Panc1 (cell line): Measurements from ENCODE around the gene GNAO1. TPM values are rescaled to one million over a fixed set of nuclear protein-coding genes. Genes with fewer than 3 reads are reported as not detected.

Source experiments
- ATAC-seq: fragments of 200-7000 bp; cut with Tn5 transposase; 2 replicates; pipeline ENCODE4 v1.9.1; 2020; ENCODE audit warnings: mild to moderate bottlenecking, moderate library complexity
- BruUV-seq: library from RNA; stranded (reverse); fragments of 400-500 nt; replicated peaks from 2 replicates; lab custom pipeline; 2021; lab: Mats Ljungman, UMichigan
- CTCF ChIA-PET: fragments of 300-600 bp; sonication (Branson Sonifier 250); formaldehyde crosslinking; loops from one replicate; lab custom pipeline; 2022; ENCODE audit warnings: antibody characterized with exemption; lab: Charles Lee
- POLR2A ChIA-PET: fragments of 300-600 bp; sonication (Branson Sonifier 250); formaldehyde crosslinking; loops from one replicate; lab custom pipeline; 2022; ENCODE audit warnings: antibody characterized with exemption; lab: Charles Lee
- DNase-seq: peaks from one replicate; pipeline ENCODE4 v3.0.0-alpha.2; 2010; ENCODE audit warnings: low read depth, low spot score
- H3K27ac ChIP-seq: 2 replicates; pipeline ENCODE4 v1.5.1; 2011; ENCODE audit warnings: mild to moderate bottlenecking, low read length, inconsistent platforms
- H3K27me3 ChIP-seq: fragments of 200-500 bp; sonication (Bioruptor generic); 2 replicates; pipeline ENCODE4 v1.6.0; 2014; ENCODE audit warnings: low read length, inconsistent platforms; ENCODE audit not compliant: control insufficient read depth, insufficient read depth
- H3K36me3 ChIP-seq: fragments of 200-500 bp; sonication (Bioruptor generic); 2 replicates; pipeline ENCODE4 v1.5.1; 2014; ENCODE audit warnings: inconsistent platforms, mild to moderate bottlenecking, low read length, moderate library complexity; ENCODE audit not compliant: control insufficient read depth, insufficient read depth
- H3K4me1 ChIP-seq: 2 replicates; pipeline ENCODE4 v1.5.1; 2011; ENCODE audit warnings: inconsistent platforms, mild to moderate bottlenecking, low read length, moderate library complexity; ENCODE audit not compliant: control insufficient read depth, insufficient read depth
- H3K4me3 ChIP-seq, 2 experiments: 2 replicates each; pipeline ENCODE4 v1.5.1; 2011 to 2012; ENCODE audit warnings: low read depth in 2 of 2, low read length in 2 of 2, mild to moderate bottlenecking in 2 of 2, inconsistent platforms in 1 of 2, moderate library complexity in 1 of 2
- H3K9me3 ChIP-seq: fragments of 200-500 bp; sonication (Bioruptor generic); 2 replicates; pipeline ENCODE4 v1.5.1; 2014; ENCODE audit warnings: low read depth, mild to moderate bottlenecking, inconsistent platforms, low read length, moderate library complexity; ENCODE audit not compliant: control insufficient read depth, insufficient read depth
- POLR2AphosphoS5 ChIP-seq: IDR thresholded peaks from 2 replicates; pipeline ENCODE4 v1.6.1; 2012; ENCODE audit warnings: mild to moderate bottlenecking, low read depth, low read length, moderate library complexity
- SIN3A ChIP-seq: IDR thresholded peaks from 2 replicates; pipeline ENCODE4 v1.6.1; 2012; ENCODE audit warnings: low read depth, mild to moderate bottlenecking, low read length, moderate library complexity, borderline replicate concordance; ENCODE audit not compliant: insufficient read depth
- TCF7L2 ChIP-seq: IDR thresholded peaks from 2 replicates; pipeline ENCODE4 v1.6.1; 2011; ENCODE audit warnings: mild to moderate bottlenecking, low read depth, low read length, inconsistent platforms
- in situ Hi-C: cut with HindIII; loops from 2 replicates; pipeline ENCODE4 v1.10.0; 2016; ENCODE audit warnings: low sequenced_read_pairs, low pct_unique_long_range_greater_than_20kb
- intact Hi-C: fragments of 100-400 bp; cut with micrococcal nuclease; formaldehyde crosslinking; loops from one replicate; pipeline ENCODE4 v1.10.0; 2022; ENCODE audit not compliant: unreplicated experiment
- total RNA-seq: library from RNA; stranded (reverse); gene quantifications from one replicate; pipeline ENCODE4 v1.2.1, GENCODE V29; 2021; ENCODE audit not compliant: unreplicated experiment
- TF ChIP-seq, protein P1 (sequence below): fragments of 450-650 bp; IDR thresholded peaks from 2 replicates; pipeline ENCODE4 v1.5.1; 2017; ENCODE audit warnings: mild to moderate bottlenecking
- TF ChIP-seq, protein P2 (sequence below), 2 experiments: IDR thresholded peaks; 2 replicates each; pipeline ENCODE4 v1.6.1; 2011 to 2012; ENCODE audit warnings: low read depth in 2 of 2, control low read depth in 1 of 2, low read length in 1 of 2, mild to moderate bottlenecking in 1 of 2, moderate library complexity in 1 of 2; ENCODE audit not compliant: insufficient read depth in 1 of 2

The GNAO1 gene
- total RNA-seq, 1 experiment from 2014 or later = 33.4 TPM

DNA sequence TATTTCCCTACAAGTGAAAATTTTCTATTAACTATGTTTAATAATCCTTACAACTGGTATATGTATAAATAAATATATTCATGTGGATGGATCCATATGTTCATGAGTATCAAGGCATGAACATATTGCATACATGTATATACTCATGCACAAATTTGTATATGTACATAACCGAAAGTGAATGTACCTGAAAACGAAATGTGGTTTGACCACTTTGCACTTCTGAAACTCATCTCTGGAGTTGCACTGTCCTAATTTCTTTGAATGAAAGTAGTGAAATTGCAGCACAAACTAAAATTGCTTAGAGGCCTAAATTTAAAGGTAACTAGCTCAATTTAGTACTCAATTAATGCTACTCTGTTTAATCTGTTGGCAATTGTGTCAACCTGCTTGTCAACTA is 27.4 kb upstream of the GNAO1 start:
- no peak for DNase-seq
- POLR2A ChIA-PET = interaction anchor here (0.6 kb wide), 1 partner anchor 22 kb away, joined by 3 read pairs; no protein-coding TSS in a partner anchor

DNA sequence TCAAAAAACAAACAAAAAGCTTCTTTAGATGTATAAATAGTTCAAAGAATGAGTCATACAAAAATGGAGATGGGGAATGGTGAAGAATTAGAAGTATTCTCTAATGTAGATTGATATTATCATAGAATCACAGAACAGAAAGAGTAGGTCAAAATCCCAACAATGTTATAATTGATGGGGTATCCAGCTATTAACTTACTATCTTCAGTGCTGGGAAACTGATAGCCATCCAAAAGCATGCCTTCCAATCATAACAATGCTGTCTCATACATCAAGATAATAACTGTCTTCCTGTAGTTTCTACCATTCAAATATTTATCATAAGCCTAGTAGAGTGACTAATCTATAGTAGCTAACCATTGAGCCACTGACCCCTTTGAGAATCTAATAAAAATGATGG is 26.7 kb upstream of the GNAO1 start:
- ChIA-PET POLR2A (no interaction called here), CTCF (no interaction called here)
- intact Hi-C loops (no loop called here), in situ Hi-C loops (no loop called here)
- no peaks in the 10 kb centered on the region for H3K27me3 ChIP-seq
- H3K27ac ChIP-seq = no peak overlapping the region
- no peak overlapping the region for H3K4me3 ChIP-seq
- no peaks in the 10 kb centered on the region for H3K36me3 ChIP-seq
- no peaks in the 10 kb centered on the region for H3K4me1 ChIP-seq
- ATAC-seq (no peak), DNase-seq (no peak)
- no peak for TF ChIP-seq TCF7L2
- no TSS peak for BruUV-seq
- H3K9me3 ChIP-seq = no peaks in the 10 kb centered on the region

More for the DNA sequence above, 27.4 kb upstream of the GNAO1 start:
- TF ChIP-seq POLR2AphosphoS5 = no peak
- CTCF ChIA-PET = no interaction called here
- Histone ChIP-seq H3K9me3 (no peaks in the 10 kb centered on the region), H3K27me3 (no peaks in the 10 kb centered on the region), H3K4me3 (no peak overlapping the region), H3K27ac (no peak overlapping the region), H3K4me1 (no peaks in the 10 kb centered on the region), H3K36me3 (no peaks in the 10 kb centered on the region)
- no TSS peak for BruUV-seq
- in situ Hi-C loops (no loop called here), intact Hi-C loops (no loop called here)
- ATAC-seq = no peak

DNA sequence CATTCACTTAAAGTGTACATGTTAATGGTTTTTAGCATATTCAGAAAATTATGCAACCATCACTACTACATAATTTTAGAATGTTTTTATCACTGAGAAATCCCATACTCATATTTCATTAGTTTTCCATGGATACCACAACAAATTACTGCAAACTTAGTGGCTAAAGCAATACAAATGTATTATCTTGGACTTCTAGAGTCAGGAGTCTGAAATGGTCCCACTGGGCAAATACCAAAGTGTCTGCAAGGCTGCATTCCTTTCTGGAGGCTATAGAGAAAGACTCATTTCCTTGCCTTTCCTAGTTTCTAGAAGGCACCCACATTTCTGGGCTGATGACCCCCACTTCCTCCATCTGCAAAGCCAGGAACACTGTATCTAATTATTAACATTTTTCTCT is 16.9 kb upstream of the GNAO1 start:
- Histone ChIP-seq H3K36me3 (no peaks in the 10 kb centered on the region), H3K4me1 (no peaks in the 10 kb centered on the region), H3K27me3 (no peaks in the 10 kb centered on the region), H3K27ac (no peak overlapping the region), H3K4me3 (no peak overlapping the region), H3K9me3 (no peaks in the 10 kb centered on the region)
- BruUV-seq = no TSS peak
- ATAC-seq (no peak), DNase-seq (no peak)
- POLR2A ChIA-PET = no interaction called here
- TF ChIP-seq, protein P1, sequence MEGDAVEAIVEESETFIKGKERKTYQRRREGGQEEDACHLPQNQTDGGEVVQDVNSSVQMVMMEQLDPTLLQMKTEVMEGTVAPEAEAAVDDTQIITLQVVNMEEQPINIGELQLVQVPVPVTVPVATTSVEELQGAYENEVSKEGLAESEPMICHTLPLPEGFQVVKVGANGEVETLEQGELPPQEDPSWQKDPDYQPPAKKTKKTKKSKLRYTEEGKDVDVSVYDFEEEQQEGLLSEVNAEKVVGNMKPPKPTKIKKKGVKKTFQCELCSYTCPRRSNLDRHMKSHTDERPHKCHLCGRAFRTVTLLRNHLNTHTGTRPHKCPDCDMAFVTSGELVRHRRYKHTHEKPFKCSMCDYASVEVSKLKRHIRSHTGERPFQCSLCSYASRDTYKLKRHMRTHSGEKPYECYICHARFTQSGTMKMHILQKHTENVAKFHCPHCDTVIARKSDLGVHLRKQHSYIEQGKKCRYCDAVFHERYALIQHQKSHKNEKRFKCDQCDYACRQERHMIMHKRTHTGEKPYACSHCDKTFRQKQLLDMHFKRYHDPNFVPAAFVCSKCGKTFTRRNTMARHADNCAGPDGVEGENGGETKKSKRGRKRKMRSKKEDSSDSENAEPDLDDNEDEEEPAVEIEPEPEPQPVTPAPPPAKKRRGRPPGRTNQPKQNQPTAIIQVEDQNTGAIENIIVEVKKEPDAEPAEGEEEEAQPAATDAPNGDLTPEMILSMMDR = no peak
- no peak for TF ChIP-seq SIN3A
- TF ChIP-seq, protein P2, sequence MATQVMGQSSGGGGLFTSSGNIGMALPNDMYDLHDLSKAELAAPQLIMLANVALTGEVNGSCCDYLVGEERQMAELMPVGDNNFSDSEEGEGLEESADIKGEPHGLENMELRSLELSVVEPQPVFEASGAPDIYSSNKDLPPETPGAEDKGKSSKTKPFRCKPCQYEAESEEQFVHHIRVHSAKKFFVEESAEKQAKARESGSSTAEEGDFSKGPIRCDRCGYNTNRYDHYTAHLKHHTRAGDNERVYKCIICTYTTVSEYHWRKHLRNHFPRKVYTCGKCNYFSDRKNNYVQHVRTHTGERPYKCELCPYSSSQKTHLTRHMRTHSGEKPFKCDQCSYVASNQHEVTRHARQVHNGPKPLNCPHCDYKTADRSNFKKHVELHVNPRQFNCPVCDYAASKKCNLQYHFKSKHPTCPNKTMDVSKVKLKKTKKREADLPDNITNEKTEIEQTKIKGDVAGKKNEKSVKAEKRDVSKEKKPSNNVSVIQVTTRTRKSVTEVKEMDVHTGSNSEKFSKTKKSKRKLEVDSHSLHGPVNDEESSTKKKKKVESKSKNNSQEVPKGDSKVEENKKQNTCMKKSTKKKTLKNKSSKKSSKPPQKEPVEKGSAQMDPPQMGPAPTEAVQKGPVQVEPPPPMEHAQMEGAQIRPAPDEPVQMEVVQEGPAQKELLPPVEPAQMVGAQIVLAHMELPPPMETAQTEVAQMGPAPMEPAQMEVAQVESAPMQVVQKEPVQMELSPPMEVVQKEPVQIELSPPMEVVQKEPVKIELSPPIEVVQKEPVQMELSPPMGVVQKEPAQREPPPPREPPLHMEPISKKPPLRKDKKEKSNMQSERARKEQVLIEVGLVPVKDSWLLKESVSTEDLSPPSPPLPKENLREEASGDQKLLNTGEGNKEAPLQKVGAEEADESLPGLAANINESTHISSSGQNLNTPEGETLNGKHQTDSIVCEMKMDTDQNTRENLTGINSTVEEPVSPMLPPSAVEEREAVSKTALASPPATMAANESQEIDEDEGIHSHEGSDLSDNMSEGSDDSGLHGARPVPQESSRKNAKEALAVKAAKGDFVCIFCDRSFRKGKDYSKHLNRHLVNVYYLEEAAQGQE (IDR thresholded peaks at IDR 0.05; ENCODE audit: insufficient read depth in 1 of 2, low read depth in 2 of 2, low read length in 1 of 2) = no peak
- no peak for TF ChIP-seq TCF7L2
- TF ChIP-seq POLR2AphosphoS5 = no peak
- in situ Hi-C loops = no loop called here
- intact Hi-C loops = no loop called here
- CTCF ChIA-PET = no interaction called here
